GM19238 (cell line): ENCODE results near the gene EPM2AIP1.
"Not testable (repeated sequence)": the region's sequence is repeated elsewhere in the genome, so short reads cannot be mapped to it uniquely, and the experiment has no call there.

Source experiments
- DNase-seq: peaks from one replicate; pipeline ENCODE4 v3.0.0; 2011; ENCODE audit warnings: low spot score; ENCODE audit not compliant: insufficient read length

EPM2AIP1 gene

GRCh38 chr3:36993326-36994283, 674 bp upstream of the EPM2AIP1 start, which contains the start of gene MLH1:
TSS of gene MLH1 (plus strand) at chr3:36993518. CDS start at chr3:36993548, 30 bp downstream.
- peak; percentile 70 for DNase-seq

DNA sequence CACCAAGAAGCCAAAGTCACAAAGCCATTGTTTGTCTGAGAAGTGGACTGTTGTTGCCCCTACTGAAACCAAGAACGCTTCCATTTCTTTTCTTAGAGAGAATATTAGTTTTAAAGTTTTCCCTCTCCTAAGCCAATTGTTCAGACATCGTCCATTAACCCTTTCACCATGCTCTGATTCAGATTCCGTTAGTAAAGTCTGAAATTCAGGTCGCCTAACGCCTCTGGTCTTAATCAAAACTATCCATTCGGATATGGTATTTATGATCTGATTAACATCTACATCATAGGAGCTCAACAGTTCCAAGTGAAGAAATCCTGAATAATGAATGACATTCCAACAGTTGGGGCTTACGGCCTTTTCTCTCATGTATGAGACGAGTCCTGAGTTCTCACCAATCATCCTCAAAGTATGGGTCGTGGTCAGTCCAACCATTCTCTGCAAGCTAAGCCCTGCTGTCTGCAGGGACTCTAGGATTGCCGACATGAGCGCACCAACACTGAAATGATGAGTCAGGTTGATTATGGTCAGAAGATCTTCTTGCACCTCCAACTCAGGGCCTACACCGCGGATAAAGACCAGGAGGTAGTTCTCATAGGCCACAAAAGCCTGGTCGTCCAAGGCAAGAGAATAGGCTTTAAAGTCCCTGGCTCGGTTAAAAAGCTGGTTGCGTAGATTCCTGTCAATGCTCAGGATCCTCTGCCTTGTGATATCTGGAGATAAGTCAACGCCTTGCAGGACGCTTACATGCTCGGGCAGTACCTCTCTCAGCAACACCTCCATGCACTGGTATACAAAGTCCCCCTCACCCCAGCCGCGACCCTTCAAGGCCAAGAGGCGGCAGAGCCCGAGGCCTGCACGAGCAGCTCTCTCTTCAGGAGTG, 767 bp downstream of the EPM2AIP1 start:
- no peak for DNase-seq

- no peak for DNase-seq
These were observed 1.8 kb downstream of the EPM2AIP1 start for GRCh38 chr3:36991147-36991546.

- DNase-seq, result no peak
These were observed 3.4 kb downstream of the EPM2AIP1 start for GRCh38 chr3:36989568-36989967.

GRCh38 chr3:36989005-36989404, 3.9 kb downstream of the EPM2AIP1 start:
- DNase-seq, result no peak

DNA sequence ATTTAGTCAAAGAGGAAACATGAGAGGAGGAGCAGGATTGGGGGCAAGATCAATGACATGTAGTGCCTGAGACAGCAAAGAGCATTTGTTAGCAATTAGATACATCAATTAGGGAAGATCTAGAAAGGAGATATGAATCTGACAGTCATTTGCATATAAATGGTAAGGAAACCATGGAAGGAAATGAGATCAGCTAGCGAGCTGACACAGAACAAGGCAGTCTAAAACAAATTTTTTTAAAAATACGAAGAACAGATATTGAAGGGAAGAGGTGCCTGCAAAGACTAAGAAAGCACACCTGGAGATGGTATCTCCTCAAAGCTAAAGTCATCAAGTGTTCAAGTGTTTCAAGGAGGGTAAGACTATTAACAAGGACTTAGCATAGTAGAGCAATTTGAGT, 4.6 kb downstream of the EPM2AIP1 start:
- DNase-seq, result no peak

GRCh38 chr3:36981006-36981405, 11.9 kb downstream of the EPM2AIP1 start:
- DNase-seq, result no peak

DNA sequence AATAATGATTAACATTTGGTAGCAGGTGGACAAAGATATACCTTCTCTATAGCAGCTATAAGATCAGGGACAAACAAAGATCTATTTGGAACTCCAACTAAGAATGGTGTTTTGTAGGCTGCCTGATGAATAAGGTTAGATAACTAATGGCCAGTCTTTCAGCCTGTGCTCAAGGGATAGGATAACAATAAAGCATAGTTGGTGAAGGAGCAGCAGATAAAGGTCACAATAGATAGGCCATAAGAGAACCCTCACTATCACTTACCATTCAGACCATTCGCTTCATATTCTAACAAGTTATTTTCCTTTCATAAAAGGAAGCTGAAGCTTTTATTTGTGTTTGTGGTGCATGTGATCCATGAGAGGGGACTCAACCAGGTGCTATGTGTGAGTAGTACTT, 19.8 kb downstream of the EPM2AIP1 start:
- no peak for DNase-seq

GRCh38 chr3:36972163-36972562, 20.8 kb downstream of the EPM2AIP1 start:
- no peak for DNase-seq

DNA sequence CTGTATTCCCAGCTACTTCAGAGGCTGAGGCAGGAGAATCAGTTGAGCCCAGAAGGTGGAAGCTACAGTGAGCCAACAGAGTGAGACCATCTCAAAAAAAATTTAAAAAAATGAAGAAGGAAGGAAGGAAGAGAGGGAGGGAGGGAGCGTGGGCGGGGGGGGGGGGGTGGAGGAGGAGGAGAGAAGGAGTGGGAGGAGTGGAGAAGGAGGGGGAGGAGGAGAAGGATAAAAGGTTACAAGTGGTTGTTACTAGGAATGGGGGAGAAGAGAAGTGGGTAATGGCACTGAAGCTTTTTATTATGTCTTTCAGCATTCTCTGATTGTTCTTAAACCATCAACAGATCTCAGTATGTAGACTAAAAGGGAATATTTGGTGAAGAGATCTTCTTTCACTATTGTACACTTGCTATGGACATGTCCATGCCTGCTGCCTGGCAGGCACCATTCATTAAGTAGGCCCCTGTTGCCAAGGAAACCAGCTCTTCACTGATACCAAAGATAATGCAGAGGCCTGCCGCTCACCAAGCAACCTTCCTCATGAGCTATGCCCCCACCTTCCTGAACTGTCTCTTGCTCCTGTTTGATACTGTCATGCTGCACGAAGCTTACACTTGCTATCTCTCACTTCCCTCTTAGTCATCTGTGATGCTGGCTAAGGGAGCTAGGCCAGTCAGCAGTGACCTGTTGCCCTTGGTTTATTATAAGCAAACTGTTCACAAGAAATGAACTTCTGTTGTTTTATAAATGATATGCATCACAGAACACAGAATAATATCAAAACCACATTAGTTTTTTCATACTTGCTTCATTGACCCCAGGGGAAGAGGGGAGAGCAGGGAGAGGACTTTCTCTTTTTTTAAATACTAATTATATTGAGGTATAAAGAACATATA, 23.1 kb downstream of the EPM2AIP1 start:
- peak; percentile 58 for DNase-seq

DNA sequence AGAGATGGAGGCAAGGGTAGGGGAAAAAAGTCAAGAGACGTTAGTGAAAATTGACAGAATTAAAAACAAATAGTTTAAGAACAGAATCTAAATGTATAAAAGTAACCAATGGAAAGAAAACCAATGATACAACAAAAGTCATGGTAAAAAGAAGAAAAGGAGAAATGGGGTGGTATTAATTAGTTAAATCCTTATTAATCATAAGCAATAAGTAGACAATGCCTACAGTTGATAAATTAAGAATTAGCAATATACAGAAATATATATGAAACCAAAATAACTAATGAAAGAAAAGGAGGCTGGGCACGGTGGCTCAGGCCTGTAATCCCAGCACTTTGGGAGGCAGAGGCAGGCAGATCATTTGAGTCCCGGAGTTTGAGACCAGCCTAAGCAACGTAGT, 23.8 kb downstream of the EPM2AIP1 start:
- DNase-seq, result no peak

DNA sequence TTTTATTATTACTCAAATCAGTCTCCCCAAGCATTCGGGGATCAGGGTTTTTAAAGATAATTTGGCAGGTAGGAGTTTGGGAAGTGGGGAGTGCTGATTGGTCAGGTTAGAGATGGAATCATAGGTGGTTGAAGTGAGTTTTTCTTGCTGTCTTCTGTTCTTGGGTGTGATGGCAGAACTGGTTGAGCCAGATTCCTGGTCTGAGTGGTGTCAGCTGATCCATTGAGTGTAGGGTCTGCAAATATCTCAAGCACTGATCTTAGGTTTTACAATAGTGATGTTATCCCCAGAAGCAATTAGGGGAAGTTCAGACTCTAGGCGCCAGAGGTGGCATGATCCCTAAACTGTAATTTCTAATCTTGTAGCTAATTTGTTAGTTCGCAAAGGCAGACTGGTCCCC, 27.5 kb downstream of the EPM2AIP1 start:
- DNase-seq, result no peak

- DNase-seq, result no peak
These were observed 28.1 kb downstream of the EPM2AIP1 start for GRCh38 chr3:36964817-36965216.

DNA sequence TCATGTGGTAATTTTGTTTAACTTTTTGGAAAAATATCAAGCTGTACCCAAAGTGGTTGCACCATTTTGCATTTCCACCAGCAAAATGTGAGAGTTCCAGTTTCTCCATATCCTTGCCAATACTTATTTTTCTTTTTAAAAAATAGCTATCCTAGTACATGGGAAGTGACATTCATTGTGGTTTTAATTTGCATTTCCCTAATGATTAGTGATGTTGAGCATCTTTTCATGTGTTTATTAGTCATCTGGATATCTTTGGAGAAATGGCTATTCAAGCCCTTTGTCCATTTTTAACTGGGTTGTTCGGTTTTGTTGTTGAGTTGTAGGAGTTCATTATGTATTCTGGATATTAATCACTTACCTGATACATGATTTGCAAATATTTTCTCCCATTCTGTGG, 28.6 kb downstream of the EPM2AIP1 start:
- DNase-seq, result no peak

- DNase-seq, result not testable (repeated sequence)
These were observed 29.9 kb downstream of the EPM2AIP1 start for GRCh38 chr3:36963008-36963407.

- no peak for DNase-seq
These were observed 32.4 kb downstream of the EPM2AIP1 start for GRCh38 chr3:36960502-36960901.

DNA sequence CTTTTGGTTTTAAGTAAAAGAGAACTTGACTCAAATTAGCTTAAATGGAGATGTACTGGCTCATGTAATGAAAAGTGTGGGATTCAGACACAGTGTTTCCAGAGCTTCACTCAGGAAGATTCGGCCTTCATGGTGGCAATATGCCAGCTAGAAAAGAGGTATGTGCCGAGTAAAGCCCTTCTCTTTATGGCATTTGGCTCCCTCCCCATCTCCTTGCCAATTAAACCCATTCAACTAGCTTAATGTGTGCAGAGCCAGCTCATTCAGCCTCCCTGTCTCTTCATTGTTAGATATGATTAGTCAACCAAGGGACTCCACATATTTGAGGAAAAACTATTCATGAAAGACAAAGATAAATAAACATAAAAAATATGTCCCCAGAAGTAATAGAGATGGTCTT, 33.1 kb downstream of the EPM2AIP1 start:
- no peak for DNase-seq

DNA sequence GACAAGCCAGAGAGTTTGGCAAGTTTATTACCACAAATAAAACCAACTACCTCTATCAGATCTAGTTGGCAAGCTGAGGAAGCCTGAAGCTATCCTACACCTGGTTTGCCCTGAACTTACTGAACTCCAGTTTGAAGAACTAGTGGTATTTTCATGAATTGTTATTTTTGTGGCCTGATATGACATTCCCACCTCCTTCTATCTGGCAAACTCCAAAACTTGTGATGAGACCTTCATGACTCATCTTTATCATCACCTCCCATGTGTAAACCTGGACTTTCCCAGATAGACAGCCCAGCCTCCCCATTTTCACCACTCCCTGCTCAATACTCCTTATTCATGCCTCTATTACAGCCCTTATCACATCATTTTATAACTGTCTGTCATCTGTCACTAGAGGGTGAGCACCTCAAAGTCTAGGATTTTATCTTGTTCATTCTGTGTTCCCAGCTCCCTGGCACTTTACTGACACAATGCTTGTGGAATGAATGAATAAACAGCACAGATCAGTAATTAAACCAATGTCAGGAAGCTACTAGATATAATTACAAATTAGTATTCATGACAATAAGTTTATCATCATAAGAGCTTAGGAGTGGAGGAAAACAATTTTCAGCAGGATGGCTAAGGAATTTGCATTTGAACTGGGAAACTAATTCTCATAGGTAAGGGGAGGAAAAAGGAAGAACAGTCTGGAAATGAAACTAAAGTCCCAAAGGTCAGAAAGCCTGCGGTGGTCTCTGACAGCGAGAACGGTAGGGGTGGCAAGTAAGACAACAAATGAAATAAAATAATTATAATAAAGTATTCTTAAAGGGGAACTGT, 34.9 kb downstream of the EPM2AIP1 start:
- no peak for DNase-seq

DNA sequence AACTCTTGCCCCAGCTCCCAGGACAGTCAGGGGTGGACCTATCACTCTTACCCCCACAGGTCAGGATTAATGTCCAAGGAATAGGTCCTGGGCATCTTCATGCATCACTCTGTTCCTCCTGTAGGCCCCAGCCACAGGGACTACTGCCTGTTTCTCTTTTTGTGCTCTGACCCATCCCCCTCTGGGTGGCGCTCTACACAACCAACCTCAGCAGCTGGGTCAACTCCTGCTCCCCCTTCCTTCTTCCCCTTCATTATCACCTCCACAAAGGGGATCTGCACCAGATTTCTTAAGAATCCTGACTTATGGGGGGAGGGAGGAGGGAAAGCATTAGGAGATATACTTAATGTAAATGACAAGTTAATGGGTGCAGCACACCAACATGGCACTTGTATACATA, 35.9 kb downstream of the EPM2AIP1 start:
- no peak for DNase-seq

- no peak for DNase-seq
These were observed 36.8 kb downstream of the EPM2AIP1 start for GRCh38 chr3:36956155-36956554.
